ENCODE data around the gene SMU1.

SMU1 gene

DNA sequence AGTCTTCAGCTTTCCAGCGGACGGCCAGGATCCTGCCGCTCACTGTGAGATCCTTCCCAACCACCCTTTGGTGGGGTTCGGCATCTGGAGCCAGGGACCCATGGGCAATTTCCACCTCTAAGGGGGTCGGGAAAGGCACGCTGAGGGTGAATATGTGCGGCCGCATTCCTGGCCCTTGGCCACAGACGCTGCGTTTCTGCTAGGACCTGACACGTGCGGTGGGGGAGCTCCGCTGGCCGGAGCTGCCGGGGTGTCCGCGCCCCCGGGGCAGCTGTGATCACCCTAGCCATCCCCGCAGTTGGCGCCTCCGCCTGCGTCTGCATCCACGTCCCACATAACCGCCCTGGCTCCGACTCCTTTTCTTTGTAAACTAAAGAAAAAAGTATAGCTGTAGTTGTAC lies 56.7 kb downstream of the SMU1 start:
- H3K4me3 ChIP-seq (ENCODE audit: low read length) = no peak overlapping the region
- TF ChIP-seq, protein P1, sequence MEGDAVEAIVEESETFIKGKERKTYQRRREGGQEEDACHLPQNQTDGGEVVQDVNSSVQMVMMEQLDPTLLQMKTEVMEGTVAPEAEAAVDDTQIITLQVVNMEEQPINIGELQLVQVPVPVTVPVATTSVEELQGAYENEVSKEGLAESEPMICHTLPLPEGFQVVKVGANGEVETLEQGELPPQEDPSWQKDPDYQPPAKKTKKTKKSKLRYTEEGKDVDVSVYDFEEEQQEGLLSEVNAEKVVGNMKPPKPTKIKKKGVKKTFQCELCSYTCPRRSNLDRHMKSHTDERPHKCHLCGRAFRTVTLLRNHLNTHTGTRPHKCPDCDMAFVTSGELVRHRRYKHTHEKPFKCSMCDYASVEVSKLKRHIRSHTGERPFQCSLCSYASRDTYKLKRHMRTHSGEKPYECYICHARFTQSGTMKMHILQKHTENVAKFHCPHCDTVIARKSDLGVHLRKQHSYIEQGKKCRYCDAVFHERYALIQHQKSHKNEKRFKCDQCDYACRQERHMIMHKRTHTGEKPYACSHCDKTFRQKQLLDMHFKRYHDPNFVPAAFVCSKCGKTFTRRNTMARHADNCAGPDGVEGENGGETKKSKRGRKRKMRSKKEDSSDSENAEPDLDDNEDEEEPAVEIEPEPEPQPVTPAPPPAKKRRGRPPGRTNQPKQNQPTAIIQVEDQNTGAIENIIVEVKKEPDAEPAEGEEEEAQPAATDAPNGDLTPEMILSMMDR (IDR thresholded peaks at IDR 0.05; ENCODE audit: insufficient read depth, low read depth, low read length, missing control alignments) = no peak

DNA sequence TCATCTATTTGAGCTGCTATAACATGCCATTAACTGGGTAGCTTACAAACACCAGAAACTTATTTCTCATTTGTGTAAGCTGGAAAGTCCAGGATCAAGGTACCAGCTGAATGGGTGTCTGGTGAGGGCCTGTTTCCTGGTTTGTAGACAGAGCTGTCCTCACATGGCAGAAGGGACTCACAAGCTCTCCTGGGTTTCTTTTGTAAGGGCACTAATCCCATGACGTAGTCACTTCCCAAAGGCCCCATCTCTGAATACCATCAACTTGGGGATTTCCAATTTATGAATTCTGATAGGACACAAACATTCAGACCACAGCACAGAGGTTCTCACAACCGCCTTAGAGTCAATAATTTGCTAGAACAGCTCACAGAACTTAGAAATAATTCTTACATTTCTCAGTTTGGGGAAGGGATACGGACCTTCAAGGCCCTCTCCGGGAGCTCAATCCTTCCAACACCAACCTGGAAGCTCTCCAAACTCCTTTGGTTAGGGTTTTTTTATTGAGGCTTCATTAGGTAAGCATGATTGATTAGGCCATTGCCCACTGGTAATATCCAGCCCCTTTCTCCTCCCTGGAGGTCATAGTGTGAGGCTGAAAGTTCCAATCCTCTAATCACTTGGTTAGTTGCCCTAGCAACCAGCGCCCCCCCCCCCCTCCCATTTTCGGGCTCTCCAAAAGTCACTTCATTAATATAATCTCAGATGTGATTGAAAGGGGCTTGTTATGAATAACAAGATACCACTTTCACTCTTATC lies 59.0 kb downstream of the SMU1 start:
- TF ChIP-seq, protein P1 (IDR thresholded peaks at IDR 0.05; ENCODE audit: insufficient read depth, low read depth, low read length, missing control alignments) = no peak
- no peak for DNase-seq (ENCODE audit: low read depth)

More for the DNA sequence above, 56.7 kb downstream of the SMU1 start:
- DNase-seq (ENCODE audit: low read depth) = no peak

DNA sequence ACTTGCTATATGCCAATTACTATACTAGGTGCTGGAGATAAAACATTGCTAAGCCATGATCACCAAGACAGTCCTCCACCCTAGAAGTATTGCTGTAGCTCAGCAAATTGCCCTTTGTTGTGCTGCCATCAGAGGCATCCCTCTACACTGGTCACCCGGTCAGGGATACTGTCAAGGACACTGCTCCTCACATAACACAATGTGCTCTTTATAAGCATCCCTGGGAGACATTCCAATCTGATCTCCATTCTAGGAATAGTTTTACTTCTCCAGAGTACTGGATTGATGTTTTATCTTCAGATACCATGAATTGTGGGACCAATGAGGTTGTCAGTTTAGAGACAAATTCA lies 61.8 kb downstream of the SMU1 start:
- TF ChIP-seq, protein P1 (IDR thresholded peaks at IDR 0.05; ENCODE audit: insufficient read depth, low read depth, low read length, missing control alignments) = no peak
- no peak overlapping the region for H3K4me3 ChIP-seq (ENCODE audit: low read length)
- no peak for DNase-seq (ENCODE audit: low read depth)

More for the DNA sequence above, 59.0 kb downstream of the SMU1 start:
- no peak overlapping the region for H3K4me3 ChIP-seq (ENCODE audit: low read length)

DNA sequence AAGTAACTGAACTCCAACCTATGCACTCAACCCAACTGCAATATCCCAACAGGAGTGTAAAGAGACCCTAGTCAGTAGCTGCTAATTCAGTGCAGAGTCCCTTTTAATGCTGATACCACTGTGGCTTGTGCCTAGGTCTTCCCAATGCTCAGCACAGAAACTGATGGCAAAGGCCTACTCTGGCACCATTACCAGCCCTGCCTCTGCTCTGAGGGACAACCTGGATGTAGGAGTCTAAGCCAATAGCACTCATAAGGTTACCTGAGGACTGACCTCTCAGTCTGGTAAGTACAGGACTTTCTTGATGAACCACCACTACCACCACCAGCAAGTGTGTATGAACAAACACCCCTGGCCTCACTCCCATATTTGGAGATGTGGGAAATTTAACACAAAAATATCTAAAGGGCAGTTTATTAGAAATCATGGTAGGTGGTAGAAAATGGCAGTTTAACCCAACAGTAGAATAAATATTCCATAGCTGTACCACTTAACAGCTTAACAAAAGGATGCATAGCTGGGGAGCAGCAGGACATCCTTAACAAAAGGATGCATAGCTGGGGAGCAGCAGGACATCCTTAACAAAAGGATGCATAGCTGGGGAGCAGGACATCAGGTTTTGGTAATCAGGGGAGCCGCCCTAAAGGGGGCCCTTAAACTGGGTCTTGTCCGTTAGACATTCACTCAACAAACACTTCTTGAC lies 62.4 kb downstream of the SMU1 start:
- H3K4me3 ChIP-seq (ENCODE audit: low read length) = no peak overlapping the region
- no peak for DNase-seq (ENCODE audit: low read depth)
- TF ChIP-seq, protein P1 (IDR thresholded peaks at IDR 0.05; ENCODE audit: insufficient read depth, low read depth, low read length, missing control alignments) = no peak

DNA sequence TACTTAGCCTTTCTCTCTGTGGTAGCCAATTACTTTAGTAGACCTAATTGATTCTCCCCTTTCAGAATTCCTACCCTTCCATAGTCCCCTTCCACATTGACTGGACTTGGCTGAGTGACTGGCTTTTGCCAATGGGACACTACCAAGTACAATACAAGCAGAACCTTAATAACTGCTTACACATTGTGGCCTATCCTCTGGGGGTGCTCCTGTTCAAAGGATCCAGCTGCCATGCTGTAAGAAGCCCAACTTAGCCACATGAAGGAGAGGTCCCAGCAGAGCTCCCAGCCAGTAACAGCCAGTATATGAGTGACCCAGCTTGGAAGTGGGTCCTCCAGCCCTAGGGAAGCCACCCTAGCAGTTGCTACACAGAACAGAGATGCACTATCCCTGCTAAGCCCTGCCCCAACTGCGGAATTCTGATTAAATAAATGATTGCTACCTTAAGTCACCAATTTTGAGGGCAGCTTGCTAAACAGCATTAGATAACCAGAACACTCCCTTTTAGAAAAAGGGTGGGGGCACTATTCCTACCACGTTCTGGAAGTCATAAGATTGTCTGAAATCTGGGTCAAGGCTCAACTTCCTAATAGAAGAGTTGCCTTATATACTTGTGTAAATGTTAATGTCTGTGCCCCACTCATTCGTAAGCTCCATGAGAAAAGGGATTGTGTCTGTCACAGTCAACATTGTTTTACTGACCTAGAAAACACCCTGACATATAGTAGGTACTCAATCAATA lies 64.0 kb downstream of the SMU1 start:
- TF ChIP-seq, protein P1 (IDR thresholded peaks at IDR 0.05; ENCODE audit: insufficient read depth, low read depth, low read length, missing control alignments) = no peak
- no peak overlapping the region for H3K4me3 ChIP-seq (ENCODE audit: low read length)
- DNase-seq (ENCODE audit: low read depth) = no peak

DNA sequence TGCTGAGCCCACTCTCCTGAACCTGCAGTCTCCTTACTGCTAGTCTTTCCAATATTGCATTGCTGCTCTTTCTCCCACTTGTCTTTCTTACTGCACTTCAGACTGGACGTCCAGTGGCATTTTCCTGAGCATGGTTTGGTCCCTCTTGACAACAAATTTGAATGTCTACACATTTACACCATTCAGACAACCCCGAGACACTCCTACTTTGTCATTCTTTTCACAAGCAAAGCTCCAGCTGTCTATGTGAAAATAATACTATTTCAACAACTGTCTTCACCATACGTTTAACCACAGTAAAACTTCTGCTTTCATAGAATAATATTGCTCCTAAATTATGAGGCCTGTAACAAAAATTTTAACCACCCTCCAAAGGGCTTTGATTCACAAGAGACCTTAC lies 64.6 kb downstream of the SMU1 start:
- no peak for DNase-seq (ENCODE audit: low read depth)
- TF ChIP-seq, protein P1 (IDR thresholded peaks at IDR 0.05; ENCODE audit: insufficient read depth, low read depth, low read length, missing control alignments) = no peak

More for the DNA sequence above, 64.6 kb downstream of the SMU1 start:
- H3K4me3 ChIP-seq (ENCODE audit: low read length) = no peak overlapping the region
